GM18505 (cell line): Measurements from ENCODE around the gene TCN1.

Experiments used
- ATAC-seq: cut with Tn5 transposase; IDR thresholded peaks from one replicate; pipeline ENCODE4 v1.9.1; 2021; ENCODE audit not compliant: unreplicated experiment
- POLR2A ChIP-seq: IDR thresholded peaks from 4 replicates; pipeline ENCODE4 v1.6.1; 2011; ENCODE audit warnings: borderline replicate concordance; ENCODE audit not compliant: insufficient read depth, insufficient read length; ENCODE audit errors: extremely low read depth

Gene TCN1

DNA sequence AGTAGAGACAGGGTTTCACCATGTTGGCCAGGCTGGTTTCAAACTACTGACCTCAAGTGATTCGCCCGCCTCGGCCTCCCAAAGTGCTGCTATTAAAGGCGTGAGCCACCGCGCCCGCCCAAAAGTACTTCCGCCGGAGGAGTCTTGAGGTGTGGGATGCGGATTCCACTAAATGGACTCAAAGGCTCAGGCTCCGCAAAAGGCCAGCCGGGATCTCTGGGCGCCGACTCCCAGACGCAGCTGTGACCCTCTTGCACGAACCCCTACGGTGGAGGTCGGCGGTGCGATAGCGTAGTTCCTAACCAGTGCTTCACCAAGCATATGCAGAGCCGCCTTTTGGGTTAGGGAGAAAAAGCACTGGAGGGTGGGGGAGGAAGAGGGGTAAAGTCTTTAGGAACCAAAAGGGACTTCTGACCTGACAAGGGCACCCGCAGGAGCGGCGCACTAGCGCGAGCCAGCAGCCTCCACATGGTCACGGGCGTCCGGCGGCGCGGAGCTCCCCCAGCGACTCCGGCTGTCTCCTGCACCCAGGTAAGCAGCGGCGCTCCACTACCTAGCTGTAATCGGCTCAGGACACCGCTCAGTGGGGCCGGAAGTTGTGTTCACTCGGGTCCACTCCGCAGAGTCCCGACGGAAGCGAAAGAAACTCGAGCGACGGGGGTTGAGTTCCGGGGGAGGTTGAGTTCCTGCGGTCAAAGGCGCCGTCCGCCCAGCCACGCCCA is 55.9 kb downstream of the TCN1 start, which contains the start of gene MRPL16:
Gene MRPL16 (minus strand): TSS at position 590 of the 722 bp plus-strand sequence. CDS start 120 bp downstream, at position 470.
- ATAC-seq = peak; percentile 98
- peak; percentile 93 for TF ChIP-seq POLR2A

DNA sequence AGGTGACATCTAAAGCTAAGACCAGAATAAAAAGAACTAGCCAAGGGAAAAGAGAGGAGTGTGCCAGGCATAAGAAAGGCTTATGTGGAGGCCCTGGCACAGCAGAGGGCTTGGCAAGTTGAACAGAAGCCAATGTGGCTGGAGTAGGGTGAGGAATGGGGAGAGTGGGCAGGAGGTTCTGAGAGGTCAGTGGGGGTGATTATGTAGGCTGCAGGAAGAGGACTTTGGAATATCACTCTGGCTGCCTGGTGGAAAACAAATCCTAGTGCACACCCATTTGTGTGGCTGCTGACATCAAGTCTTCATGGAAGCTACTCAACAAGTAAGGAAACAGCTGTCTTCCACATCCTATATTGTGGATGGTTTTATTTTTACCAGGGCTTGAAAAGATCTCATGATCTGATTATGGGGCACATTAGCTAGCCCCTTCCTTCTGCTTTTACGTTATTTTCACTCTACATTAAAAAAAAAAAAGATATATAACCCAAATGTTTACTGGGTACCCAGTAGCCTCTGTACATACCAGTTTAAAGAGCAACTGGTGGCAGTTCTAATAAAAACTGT is 59.2 kb downstream of the TCN1 start:
- TF ChIP-seq POLR2A = no peak

DNA sequence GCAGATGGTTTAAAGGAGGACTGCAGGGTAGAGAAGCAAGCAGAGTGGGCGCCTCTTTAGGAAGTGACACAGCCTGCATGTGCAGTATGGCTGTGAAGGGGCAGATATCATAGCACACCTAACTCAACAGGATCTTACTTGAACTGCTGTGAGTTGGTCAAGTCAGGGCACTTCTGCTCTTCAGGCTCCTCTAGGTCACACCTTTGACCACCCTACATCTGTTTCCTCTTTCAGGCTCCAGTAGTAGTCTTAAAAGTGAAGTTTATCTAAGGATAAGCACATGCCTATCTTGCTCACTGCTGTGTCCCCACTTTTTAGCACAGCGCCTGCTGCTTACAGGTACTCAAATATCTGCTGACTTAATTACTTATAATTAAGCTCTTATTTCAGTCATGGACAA is 62.2 kb downstream of the TCN1 start:
- no peak for ATAC-seq
- no peak for TF ChIP-seq POLR2A

More for the DNA sequence above, 59.2 kb downstream of the TCN1 start:
- no peak for ATAC-seq
